Right forelimb (tissue), 1 donor: ENCODE data around the gene TRDN.
"Not testable (repeated sequence)": the region's sequence is repeated elsewhere in the genome, so short reads cannot be mapped to it uniquely, and the experiment has no call there.

Source experiments
- DNase-seq: peaks from one replicate; pipeline ENCODE4 v3.0.0-alpha.2; 2018

The TRDN gene

DNA sequence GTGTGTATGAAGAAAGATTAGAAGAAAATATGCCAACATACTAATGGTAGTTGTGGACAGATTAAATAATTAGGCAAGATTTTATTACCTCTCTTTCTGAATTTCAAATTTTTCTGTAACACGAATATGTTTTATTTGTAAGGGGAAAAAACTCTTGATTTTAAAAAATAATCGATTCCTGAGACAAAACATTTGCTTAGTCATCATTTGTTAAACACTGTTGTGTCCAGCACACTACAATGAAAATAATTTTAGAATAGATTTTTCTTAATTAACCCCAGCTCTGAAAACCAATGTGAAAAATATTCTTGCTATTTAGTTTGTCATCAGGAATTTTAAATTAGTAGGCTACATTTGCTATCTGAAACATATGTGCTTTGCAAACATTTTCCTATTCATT lies 253.0 kb downstream of the TRDN start:
- no peak for DNase-seq

DNA sequence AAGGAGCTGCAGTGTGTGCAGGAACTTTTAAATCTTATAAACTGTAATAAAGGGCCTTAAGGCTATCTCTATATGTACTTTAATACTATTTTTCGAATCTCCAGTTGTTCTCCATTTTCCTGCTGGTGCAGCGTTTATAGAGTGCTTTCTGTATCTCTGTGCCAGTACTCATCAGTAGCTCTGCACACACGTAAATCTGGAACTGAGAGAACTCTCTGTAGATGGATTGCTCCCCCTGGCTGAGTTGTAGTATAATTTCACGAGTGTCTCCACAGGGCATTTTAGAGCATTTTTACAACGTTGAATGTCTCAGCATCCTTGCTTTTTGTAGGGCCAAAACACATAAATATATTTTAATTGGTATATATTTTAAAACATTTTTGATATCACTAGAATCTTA lies 256.5 kb downstream of the TRDN start:
- DNase-seq = no peak

DNA sequence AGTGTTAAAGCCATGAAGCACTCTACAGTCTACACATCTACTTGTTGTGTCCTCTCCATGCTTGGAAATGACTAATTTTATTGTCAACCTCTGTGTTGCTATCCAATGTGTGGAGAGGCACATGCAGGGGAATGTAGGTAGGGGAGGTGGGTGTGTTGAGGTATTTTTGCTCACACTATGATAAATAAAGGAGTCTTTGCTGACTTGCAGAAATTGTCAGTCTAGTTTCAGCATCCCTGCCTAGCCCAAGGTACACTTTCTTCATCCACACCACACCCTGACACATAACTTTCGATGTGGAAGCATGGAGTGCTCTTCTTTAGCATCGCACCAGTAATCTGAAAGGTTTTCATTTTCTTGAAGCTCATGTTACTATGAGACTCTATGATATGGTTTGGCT lies 264.0 kb downstream of the TRDN start:
- DNase-seq = no peak

DNA sequence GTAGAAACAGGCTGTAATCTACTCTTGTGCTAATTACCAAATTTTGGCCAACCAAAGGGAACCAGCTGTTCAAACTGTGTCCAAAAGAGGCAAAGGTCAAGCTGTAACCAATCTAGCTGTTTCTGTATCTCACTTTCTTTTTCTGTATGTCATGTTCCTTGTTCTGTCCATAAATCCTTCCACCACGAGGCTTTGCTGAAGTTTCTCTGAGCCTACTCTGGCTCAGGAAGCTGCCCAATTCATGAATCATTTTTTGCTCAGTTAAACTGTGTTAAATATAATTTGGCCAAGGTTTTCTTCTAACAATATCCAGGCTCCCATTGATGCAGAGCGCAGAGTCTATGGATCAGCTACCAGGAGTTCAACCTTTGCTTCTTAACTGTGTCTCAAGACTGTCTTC lies 272.8 kb downstream of the TRDN start:
- DNase-seq = no peak

DNA sequence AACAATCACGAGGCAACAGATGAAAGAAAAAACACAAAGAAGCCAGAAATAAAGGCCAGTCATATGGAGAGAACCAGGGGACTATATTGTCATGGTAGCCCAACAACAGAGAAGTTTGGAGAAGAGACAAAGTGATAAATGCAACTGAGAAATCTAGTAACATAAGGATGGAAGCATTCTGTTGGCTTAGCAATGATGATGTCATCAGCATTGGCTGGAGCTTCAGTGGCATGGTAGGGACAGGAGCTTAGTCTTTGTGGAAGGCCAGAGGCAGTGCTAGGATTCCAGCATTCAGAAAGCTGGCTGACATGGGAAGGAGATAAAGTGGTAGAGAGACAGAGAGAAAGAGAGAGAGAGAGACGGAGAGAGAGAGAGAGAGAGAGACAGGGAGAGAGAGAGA lies 276.4 kb downstream of the TRDN start:
- DNase-seq = no peak

DNA sequence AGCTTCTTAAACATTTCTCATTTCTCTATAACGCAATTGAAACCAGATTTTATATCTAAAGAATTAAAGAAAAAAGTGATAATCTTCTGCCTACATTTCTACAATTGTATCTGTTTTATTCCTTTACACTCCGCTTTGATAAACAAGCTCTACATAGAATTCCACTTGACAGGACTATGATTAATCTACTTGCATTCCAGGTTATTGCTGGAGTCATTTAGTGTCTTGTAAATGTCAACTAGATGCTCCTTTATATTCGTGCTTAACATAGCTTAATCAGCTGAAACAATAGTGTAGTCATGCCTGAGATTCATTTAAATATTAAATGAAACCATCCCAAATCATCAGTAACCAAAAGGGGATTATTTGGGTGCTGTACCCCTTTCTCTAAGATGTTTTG lies 284.0 kb downstream of the TRDN start:
- DNase-seq = no peak

DNA sequence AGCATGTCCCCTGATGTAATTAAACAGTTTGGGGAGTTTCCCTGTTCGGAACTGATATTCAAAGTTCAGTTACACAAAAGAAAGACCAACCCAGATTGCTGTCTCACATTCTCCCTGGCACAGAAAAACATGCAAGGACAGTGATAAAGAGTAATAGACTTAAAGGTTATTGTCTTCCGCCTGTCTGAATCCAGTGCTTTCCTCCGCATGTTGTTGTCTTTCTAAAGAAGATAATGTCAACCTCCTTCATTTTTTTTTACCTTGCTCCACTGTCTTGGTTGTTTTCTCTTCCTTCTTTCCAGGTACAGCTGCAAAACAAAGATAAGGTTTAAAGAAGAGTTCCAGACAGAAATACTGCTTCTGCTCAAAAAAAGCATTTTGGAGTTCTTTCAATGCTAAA lies 284.5 kb downstream of the TRDN start:
- no peak for DNase-seq

DNA sequence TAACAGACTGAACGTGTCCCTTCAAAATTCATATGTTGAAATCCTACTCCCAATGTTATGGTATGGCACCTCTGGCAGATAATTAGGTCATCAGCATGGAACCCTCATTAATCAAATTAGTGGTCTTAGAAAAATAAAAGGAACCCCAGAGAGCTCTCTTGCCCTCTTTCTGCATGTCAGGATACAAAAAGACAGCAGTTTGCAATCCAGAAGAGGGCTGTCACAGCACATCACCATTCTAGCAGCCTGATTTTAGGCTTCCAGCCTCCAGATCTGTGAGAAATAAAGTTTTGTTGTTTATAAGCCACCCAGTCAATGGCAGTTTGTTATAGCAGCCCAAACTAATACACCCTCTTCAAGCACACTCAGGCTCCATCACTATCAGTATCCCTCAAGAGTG lies 292.9 kb downstream of the TRDN start:
- DNase-seq = no peak

DNA sequence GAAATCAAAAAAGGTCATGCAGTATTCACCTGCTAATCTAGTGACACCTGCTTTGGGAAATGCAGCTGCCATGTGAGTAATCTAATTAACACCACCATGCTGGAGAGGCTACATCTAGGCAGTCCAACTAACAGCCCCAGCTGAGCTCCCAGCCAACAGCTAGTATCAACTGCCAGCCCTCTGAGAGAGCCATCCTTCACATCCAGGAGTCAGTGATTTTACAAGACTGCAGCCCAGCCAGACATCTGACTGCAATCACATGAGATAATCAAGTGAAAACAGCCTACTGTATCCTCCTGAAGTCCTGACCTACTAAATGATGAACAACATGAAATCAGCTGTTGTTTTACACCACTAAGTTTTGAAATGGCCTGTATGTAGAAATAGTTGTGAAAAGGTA lies 298.4 kb downstream of the TRDN start:
- no peak for DNase-seq

DNA sequence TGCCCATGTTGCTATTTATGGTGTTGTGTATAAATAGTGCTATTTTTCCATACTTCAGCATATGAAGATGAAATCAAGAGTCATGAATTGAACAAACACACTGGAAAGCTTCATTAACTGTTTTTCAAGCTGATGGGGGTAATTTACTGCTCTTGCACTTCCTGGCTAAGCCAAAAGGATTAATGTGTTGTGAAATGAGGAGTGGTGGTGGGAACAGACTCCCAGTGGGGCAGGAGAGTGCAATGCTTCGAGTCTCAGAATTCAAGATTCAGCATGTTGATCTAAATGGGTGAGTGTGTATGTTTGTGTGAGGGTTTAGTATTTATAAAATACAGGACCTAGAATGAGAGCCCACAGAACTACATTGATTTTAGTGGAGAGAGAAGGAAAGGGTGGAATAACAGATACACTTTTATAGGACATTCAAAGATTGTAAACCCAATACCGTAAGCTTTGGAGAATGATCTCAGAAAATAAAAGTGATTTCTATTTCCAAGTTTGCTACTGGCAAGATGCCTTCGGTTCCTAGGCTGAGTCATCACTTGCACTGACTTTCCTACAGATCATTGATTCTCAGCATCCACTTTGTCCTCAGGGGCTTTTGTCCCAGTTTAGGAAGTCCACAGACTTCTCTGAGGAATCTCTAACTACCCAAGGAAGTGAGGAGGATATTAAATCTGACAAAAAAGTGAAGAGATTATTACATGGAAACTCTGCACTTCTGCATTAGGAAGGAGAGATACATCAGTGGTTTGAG lies 303.6 kb downstream of the TRDN start:
- no peak for DNase-seq

DNA sequence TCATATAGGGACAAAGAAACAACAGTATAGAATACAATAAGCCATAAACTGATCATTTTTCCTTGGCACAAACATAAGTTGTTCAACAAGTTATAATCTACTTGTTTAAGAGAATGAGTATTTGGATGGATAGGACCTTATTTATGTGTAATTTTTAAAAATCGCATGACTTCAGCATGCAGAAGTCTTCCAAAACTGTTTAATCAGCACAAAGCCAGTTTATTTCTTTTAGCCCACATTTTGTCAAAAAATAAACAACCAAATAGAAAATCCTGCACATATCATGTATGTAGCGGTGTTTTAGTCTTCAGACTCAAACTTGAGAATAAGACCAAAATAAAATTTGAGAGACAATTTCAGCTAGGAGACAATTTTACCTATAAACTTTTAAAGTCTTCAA lies 304.7 kb downstream of the TRDN start:
- no peak for DNase-seq

DNA sequence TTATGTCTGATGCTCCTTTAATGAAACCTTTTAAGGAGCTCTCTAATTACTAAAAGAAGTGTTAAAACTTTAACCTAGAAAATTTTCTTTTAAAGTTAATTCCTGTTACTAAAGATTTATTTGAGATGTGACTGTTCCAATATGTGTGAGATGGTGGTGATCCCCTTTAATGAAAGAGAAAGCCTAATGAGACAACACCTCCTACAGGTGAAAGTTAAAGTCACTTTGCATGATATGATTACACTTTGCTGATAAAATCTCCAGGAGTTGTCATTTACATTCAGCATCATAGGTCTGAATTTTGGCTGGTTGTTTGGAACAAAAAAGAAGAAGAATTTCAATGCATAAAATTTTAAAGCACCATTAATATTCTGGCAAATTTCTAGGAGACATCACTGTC lies 307.4 kb downstream of the TRDN start:
- DNase-seq = no peak

DNA sequence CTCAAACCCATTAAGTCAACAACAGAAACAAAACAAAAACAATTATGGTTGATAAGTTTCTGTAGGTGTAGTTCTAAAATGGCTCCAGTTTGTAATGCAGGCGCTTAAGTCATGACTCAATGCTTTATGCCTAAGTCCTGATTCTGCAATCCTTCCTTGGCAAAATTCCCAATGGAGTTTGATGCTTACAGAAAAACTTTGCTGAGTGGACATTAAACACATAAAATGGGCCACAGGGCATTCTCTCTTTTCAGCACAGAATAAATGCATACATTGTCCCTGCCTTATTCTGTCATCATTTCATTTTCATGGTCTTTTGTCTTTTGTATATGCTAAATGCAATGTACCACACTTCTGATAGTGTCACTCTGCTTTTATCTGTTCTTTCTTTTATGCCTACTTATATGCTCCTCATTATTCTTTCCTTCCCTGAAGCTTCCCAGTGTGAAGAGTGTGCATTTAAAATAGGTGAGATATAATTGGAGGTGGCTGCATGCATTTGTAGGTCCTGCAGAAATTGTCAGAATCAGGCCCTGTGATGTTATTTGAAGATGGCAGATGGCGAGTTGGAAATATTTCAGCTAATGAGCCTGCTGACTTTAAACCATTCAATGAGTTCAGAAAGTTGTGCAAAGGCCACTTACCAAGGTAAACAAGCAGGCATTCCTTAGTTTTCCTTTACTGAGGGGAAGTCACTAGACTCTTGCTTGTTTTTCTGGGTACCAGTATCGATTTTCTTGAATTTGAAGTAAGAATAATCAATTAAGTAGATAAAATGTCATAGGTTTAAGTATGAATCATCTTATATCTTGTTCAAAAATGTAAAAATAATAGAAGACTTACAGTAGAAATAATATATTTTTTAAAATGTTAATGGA lies 313.1 kb downstream of the TRDN start:
- DNase-seq = no peak

DNA sequence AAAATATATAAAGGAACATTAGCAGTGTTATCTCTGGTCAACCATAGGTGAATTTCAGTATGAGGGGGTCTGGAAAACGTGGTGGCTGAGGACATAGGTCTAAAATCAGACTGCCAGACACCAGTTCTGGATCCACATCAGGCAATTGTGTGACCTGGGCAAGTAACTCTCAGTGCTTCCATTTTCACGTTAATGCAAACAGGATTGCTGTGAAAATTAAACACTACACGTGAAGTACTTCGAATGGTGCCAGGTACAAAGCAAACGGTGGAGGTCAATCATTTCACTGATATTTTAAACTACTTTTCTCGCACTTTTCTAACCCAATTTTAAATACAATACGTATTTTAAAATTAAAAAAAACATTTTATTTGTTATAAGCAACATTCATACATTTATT lies 315.7 kb downstream of the TRDN start:
- DNase-seq = no peak

DNA sequence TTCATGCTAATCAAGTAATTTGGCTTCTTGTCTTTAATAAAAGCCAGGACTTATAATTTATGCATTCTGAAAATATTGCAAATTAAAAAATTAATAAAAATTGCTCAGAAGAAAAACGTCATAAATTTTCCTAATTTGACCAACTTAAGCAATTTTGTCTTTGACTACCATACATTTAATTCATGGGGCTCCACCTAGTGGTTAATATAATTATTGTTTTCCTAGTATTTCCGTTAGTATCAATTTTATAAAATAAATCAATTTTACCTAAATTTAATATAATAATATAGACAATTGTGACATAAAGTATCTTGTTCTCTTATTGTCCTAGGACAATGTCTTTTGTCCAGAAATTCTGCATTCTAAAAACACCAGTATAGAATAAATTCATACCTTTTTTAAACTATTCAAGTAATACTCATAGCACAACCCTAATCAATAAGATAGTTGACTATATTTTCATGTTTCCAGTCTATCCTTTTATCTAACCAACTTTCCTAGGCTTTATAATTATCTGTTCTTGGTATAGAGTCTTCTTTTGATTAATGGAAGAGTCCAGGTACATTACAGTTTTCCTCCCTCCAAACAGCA lies 319.9 kb downstream of the TRDN start:
- no peak for DNase-seq

DNA sequence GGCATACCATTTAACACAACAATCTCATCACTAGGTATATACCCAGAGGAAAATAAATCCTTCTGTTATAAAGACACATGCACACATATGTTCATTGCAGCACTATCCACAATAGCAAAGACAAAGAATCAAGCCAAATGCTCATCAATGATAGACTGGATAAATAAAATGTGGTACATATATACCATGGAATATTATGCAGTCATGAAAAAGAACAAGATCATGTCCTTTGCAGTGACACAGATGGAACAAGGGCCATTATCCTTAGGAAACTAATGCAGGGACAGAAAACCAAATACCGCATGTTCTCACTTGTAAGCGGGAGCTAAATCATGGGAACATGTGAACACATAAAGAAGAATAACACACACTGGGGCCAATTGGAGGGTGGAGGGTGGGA lies 322.3 kb downstream of the TRDN start:
- DNase-seq = not testable (repeated sequence)

DNA sequence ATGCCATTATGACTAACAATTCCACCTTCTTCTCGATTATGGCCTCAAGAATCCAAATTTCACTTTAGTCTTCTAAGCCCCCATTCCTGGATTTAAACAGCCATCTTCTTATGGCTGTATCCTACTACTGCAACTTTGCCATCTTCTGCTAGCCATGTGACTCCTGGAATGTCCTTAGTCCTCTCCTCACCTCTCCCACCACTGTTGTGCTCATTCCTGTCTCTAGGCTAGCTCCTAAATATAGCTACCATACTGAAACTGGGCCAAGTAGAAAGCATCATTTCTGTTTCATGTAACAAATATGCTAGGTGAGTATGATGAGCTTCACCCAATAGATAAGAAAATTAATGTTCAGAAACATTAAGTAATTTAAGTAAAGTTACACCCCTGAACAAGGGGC lies 327.6 kb downstream of the TRDN start:
- DNase-seq = no peak

DNA sequence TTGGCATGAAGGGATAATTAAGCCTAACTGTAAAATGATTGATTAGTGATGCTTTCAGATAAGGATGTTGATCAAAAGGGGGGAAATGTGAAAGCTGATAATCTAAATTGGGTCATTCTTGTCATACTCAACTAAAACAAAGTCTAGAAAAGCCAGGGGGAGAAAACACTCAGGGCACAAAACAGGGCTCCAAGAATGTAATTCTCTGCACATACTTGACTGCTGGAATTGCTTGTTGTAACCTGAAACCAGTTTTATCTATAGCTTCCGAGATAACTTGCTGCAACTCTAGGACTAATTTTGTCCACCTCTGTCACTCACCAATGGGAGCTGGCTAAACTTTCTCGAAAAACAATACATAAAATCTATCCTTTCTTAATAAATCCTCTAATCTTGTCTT lies 330.4 kb downstream of the TRDN start:
- DNase-seq = no peak

DNA sequence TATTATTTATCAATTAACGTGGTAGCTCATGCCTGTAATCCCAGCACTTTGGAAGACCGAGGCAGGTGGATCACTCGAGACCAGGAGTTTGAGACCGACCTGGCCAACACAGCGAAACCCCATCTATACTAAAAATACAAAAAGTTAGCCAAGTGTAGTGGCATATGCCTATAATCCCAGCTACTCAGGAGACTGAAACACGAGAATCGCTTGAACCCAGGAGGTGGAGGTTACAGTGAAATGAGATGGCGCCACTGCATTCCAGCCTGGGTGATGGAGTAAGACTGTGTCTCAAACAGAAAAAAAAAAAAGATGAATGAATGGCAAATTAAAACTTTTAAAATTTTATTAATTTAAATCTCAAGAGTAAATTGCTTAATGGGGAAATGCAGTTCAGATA lies 341.1 kb downstream of the TRDN start:
- DNase-seq = no peak

DNA sequence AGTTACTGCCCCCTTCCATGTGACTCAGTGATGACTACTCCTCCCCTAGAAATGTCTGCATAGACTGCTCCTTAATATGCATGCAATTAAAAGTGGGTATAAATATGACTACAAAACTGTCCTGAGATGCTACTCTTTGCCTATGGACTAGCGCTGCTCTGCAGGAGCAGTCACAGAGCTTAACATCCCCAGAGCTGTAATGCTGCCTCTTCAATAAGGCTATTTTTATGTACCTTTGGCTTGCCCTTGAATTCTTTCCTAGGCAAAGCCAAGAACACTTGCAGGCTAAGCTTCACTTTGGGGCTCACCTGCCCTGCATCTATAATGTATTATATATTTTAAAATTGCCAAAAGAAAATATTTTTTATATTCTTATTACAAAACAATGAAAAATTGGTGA lies 341.6 kb downstream of the TRDN start:
- DNase-seq = no peak

DNA sequence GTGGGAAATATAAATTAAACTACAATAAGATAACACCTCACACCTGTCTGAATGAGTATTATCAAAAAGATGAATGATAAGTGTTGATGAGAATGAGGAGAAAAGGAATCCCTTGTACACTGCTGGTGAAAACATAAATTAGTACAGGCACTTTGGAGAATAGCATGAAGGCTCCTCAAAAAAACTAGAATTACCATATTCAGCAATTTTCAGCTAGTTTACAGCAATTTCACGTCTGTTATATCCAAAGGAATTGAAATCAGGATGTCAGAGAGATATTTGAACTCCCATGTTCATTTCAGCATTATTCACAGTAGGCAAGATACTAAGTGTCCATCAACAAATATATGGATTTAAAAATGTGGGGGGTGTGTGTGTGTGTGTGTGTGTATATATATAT lies 348.1 kb downstream of the TRDN start:
- no peak for DNase-seq

DNA sequence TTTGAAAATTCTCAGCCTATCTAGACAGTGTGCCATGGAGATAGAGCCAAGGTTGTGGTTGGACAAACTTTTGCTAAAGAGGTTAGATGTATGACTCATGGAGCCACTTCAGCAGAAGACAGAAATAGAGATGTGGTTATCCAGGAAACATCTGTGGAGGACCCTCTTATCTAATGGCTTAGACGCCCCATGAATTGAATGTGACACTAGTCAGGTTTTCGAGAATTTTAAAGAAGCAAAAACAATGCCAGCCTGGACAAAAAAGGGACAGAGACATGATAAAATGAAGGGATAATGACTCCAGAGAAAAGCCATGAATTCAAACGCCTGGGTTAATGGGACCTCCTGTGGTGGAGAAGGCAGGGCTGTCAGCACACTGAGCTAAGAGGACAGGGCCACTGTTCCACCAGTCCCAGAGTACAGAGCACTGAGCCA lies 360.2 kb downstream of the TRDN start:
- DNase-seq = no peak

DNA sequence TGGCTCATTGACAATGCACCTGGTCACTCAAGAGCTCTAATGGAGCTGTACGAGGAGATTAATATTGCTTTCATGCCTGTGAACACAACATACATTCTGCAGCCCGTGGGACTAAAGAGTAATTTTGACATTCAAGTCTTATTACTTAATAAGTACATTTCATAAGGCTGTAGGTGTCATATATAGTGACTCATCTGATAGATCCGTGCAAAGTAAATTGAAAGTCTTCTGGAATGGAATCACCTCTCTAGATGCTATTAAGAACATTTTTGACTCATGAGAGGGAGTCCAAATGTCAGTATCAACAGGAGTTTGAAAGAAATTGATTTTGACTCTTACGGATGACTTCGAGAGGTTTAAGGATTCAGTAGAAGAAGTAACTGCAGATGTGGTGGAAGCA lies 372.8 kb downstream of the TRDN start:
- no peak for DNase-seq

DNA sequence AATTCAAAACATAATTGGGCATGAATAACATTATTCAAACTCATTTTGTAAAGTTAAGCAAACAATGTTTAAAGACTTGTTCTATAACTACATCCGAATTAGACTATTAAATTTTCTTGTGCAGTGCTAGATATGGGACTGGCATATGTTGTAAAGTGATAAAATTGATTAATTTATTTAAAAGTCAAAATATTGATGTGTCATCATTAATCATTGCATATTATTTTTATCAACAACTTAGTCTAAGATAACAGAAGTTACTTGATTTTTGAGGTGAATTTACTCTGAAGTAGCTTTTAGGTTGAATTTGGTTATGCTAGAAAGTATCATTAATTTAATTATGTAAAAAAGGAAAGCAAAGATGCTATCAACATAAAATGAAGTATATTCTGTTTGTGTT lies 396.1 kb downstream of the TRDN start:
- no peak for DNase-seq
